ENCODE results near the gene SLC2A2. TPM values are rescaled to one million over a fixed set of nuclear protein-coding genes. Genes with fewer than 3 reads are reported as not detected.

The SLC2A2 gene
- polyA plus RNA-seq, 1 donor (not counting 4 experiments of a cell fraction or from before 2014, with no cell fraction given): not detected

DNA sequence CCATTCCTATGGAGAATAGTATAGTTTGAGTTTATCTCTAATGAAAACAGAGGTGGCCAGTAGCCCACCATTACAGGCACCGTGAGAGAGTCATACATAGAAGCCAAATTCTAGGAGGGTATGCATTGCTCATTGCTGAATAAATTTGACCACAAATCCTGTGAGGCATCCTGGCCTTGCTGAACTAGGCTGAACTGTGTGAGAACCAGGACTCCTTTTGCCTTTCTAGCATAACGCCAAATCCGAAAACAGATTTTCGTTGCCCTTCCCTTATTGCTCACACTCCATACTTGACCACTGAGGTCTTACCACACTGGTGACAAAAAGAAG lies 50.4 kb downstream of the SLC2A2 start:
- Histone ChIP-seq H3K27me3 (ENCODE audit: control insufficient read depth, extremely low read depth, insufficient read depth, low read length) (no peaks in the 10 kb centered on the region), H3K4me3 (ENCODE audit: control insufficient read depth in 2 of 3, extremely low read depth in 1 of 3, insufficient read depth in 2 of 3, low read depth in 1 of 3, low read length in 3 of 3) (no peak overlapping the region), H2AFZ (ENCODE audit: control insufficient read depth, low read length) (no peak overlapping the region), H3K27ac (ENCODE audit: control insufficient read depth, insufficient read depth, low read length) (no peak overlapping the region), H4K20me1 (ENCODE audit: control insufficient read depth, extremely low read depth, insufficient read depth, low read length) (no peaks in the 10 kb centered on the region), H3K79me2 (ENCODE audit: control insufficient read depth, insufficient read depth, low read length) (no peaks in the 10 kb centered on the region), H3K4me1 (ENCODE audit: control insufficient read depth, extremely low read depth, insufficient read depth, low read length) (no peaks in the 10 kb centered on the region), H3K9ac (ENCODE audit: control insufficient read depth, extremely low read depth, insufficient read depth, low read length) (no peak overlapping the region), H3K4me2 (ENCODE audit: control insufficient read depth, extremely low read depth, insufficient read depth, low read depth, low read length) (no peak overlapping the region), H3K36me3 (ENCODE audit: control insufficient read depth in 2 of 2, extremely low read depth in 1 of 2, insufficient read depth in 2 of 2, low read length in 2 of 2) (no peaks in the 10 kb centered on the region), H3K9me1 (ENCODE audit: control insufficient read depth, extremely low read depth, insufficient read depth, low read length) (no peaks in the 10 kb centered on the region), H3K9me3 (ENCODE audit: control insufficient read depth, low read depth, low read length) (no peaks in the 10 kb centered on the region)
- dilution Hi-C loops (cut with MboI; ENCODE audit: extremely low pct_ligation_motif_present, low sequenced_read_pairs): no loop called here
- no peak for TF ChIP-seq EZH2 (IDR thresholded peaks at IDR 0.05; ENCODE audit: low read length)
- TF ChIP-seq, protein P1, sequence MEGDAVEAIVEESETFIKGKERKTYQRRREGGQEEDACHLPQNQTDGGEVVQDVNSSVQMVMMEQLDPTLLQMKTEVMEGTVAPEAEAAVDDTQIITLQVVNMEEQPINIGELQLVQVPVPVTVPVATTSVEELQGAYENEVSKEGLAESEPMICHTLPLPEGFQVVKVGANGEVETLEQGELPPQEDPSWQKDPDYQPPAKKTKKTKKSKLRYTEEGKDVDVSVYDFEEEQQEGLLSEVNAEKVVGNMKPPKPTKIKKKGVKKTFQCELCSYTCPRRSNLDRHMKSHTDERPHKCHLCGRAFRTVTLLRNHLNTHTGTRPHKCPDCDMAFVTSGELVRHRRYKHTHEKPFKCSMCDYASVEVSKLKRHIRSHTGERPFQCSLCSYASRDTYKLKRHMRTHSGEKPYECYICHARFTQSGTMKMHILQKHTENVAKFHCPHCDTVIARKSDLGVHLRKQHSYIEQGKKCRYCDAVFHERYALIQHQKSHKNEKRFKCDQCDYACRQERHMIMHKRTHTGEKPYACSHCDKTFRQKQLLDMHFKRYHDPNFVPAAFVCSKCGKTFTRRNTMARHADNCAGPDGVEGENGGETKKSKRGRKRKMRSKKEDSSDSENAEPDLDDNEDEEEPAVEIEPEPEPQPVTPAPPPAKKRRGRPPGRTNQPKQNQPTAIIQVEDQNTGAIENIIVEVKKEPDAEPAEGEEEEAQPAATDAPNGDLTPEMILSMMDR (optimal IDR thresholded peaks at IDR 0.05 in 1 of 3, IDR thresholded peaks at IDR 0.05 in 1 of 3, conservative IDR thresholded peaks at IDR 0.05 in 1 of 3; ENCODE audit: extremely low read depth in 1 of 3, insufficient read depth in 2 of 3, low read length in 3 of 3): no peak
- FAIRE-seq (no peak), DNase-seq (ENCODE audit: low read depth, low spot score) (no peak)

DNA sequence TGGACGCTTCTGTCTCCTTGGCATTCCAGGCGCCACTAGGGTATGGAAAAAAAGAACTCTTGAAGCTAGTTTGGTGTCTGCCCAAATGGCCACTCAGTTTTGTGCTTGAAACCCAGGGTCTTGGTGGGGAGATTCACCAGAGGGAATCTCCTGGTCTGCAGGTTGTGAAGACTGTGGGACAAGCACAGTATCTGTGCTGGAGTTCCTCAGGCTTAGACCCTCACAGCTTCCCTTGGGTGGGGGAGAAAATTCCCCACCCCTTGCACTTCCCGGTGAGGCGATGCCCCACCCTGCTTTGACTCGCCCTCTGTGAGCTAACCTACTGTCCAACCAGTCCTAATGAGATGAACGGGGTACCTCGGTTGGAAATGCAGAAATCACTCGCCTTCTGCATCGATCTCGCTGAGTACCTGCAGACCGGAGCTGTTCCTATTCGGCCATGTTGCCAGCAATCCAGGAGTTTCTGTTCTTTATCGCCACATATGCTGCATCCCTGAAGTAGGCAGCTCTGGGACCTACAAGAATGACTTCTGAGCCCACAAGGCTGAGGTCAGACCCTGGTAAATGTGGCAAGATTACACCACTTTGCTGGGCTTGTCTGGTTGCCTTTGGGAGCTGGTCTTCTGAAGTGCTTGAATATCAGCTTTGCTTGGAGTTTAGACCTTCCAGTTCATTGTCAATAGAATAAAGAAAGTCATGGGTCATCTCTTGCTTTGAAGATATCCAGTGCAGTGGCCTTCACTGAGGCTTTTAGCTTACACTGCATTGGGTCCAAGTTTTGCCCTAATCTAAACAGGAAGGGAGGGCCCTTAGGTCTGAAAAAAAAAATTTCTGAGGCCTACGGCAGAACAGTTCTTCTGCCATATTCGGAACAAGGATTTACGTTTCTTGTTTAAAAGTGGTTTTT lies 51.0 kb downstream of the SLC2A2 start:
- H3K27me3 ChIP-seq (ENCODE audit: control insufficient read depth, extremely low read depth, insufficient read depth, low read length): no peaks in the 10 kb centered on the region
- FAIRE-seq: no peak
- TF ChIP-seq, protein P1 (optimal IDR thresholded peaks at IDR 0.05 in 1 of 3, IDR thresholded peaks at IDR 0.05 in 1 of 3, conservative IDR thresholded peaks at IDR 0.05 in 1 of 3; ENCODE audit: extremely low read depth in 1 of 3, insufficient read depth in 2 of 3, low read length in 3 of 3): no peak
- no peak for TF ChIP-seq EZH2 (IDR thresholded peaks at IDR 0.05; ENCODE audit: low read length)
- no peak for DNase-seq (ENCODE audit: low read depth, low spot score)
- no peak overlapping the region for H2AFZ ChIP-seq (ENCODE audit: control insufficient read depth, low read length)
- H3K36me3 ChIP-seq (ENCODE audit: control insufficient read depth in 2 of 2, extremely low read depth in 1 of 2, insufficient read depth in 2 of 2, low read length in 2 of 2): no peaks in the 10 kb centered on the region
- no peaks in the 10 kb centered on the region for H3K9me1 ChIP-seq (ENCODE audit: control insufficient read depth, extremely low read depth, insufficient read depth, low read length)
- dilution Hi-C loops (cut with MboI; ENCODE audit: extremely low pct_ligation_motif_present, low sequenced_read_pairs): no loop called here
- H3K79me2 ChIP-seq (ENCODE audit: control insufficient read depth, insufficient read depth, low read length): no peaks in the 10 kb centered on the region
- no peak overlapping the region for H3K27ac ChIP-seq (ENCODE audit: control insufficient read depth, insufficient read depth, low read length)
- no peaks in the 10 kb centered on the region for H4K20me1 ChIP-seq (ENCODE audit: control insufficient read depth, extremely low read depth, insufficient read depth, low read length)
- H3K4me1 ChIP-seq (ENCODE audit: control insufficient read depth, extremely low read depth, insufficient read depth, low read length): no peaks in the 10 kb centered on the region
- H3K4me3 ChIP-seq (ENCODE audit: control insufficient read depth in 2 of 3, extremely low read depth in 1 of 3, insufficient read depth in 2 of 3, low read depth in 1 of 3, low read length in 3 of 3): no peak overlapping the region
- H3K9ac ChIP-seq (ENCODE audit: control insufficient read depth, extremely low read depth, insufficient read depth, low read length): no peak overlapping the region
- H3K9me3 ChIP-seq (ENCODE audit: control insufficient read depth, low read depth, low read length): no peaks in the 10 kb centered on the region
- no peak overlapping the region for H3K4me2 ChIP-seq (ENCODE audit: control insufficient read depth, extremely low read depth, insufficient read depth, low read depth, low read length)

All from keratinocyte (primary cell).